PC-3 (cell line): ENCODE data around the gene GOLGB1. TPM values are rescaled to one million over a fixed set of nuclear protein-coding genes. Genes with fewer than 3 reads are reported as not detected.

Experiments
- ATAC-seq: fragments of 200-7000 bp; cut with Tn5 transposase; 2 replicates; pipeline ENCODE4 v1.9.1; 2020; ENCODE audit warnings: mild to moderate bottlenecking, moderate library complexity
- BruUV-seq: library from RNA; stranded (reverse); fragments of 400-500 nt; replicated peaks from 2 replicates; lab custom pipeline; 2021; lab: Mats Ljungman, UMichigan
- CTCF ChIA-PET: fragments of 300-600 bp; sonication (Branson Sonifier 250); formaldehyde crosslinking; loops from one replicate; lab custom pipeline; 2022; ENCODE audit warnings: antibody characterized with exemption; lab: Charles Lee
- POLR2A ChIA-PET: fragments of 300-600 bp; sonication (Branson Sonifier 250); formaldehyde crosslinking; loops from one replicate; lab custom pipeline; 2022; ENCODE audit warnings: antibody characterized with exemption; ENCODE audit not compliant: unreplicated experiment; lab: Charles Lee
- DNase-seq: peaks from one replicate; pipeline ENCODE4 v3.0.0-alpha.2; 2015
- H2AFZ ChIP-seq: fragments of 300-600 bp; sonication (generic); 2 replicates; pipeline ENCODE4 v1.6.0; 2016; ENCODE audit warnings: antibody characterized with exemption, low read length
- H3F3A ChIP-seq: fragments of 300-600 bp; sonication (generic); one replicate; pipeline ENCODE4 v1.6.0; 2017; ENCODE audit warnings: antibody characterized with exemption, low read length, control low read depth, mild to moderate bottlenecking; ENCODE audit not compliant: unreplicated experiment
- H3K27ac ChIP-seq: fragments of 300-600 bp; sonication (generic); 2 replicates; pipeline ENCODE4 v1.5.1; 2016; ENCODE audit warnings: mild to moderate bottlenecking, low read length
- H3K27me3 ChIP-seq: fragments of 300-600 bp; sonication (generic); 2 replicates; pipeline ENCODE4 v1.6.1; 2016; ENCODE audit warnings: low read length, mixed read lengths
- H3K36me3 ChIP-seq: fragments of 300-600 bp; sonication (generic); 2 replicates; pipeline ENCODE4 v1.6.1; 2016; ENCODE audit warnings: low read depth, mixed run types, low read length, mixed read lengths
- H3K4me1 ChIP-seq: fragments of 300-600 bp; sonication (generic); 2 replicates; pipeline ENCODE4 v1.5.1; 2016; ENCODE audit warnings: low read length; ENCODE audit not compliant: insufficient read depth
- H3K4me2 ChIP-seq: fragments of 300-600 bp; sonication (generic); 2 replicates; pipeline ENCODE4 v1.6.0; 2016; ENCODE audit warnings: low read length
- H3K4me3 ChIP-seq: fragments of 300-600 bp; sonication (generic); 2 replicates; pipeline ENCODE4 v1.5.1; 2016; ENCODE audit warnings: mild to moderate bottlenecking, low read length, mixed read lengths
- H3K79me2 ChIP-seq: fragments of 300-600 bp; sonication (generic); 2 replicates; pipeline ENCODE4 v1.6.1; 2017; ENCODE audit warnings: low read length, mixed read lengths
- H3K9ac ChIP-seq: fragments of 300-600 bp; sonication (generic); 2 replicates; pipeline ENCODE4 v1.6.0; 2016; ENCODE audit warnings: mild to moderate bottlenecking, low read length
- H3K9me2 ChIP-seq: fragments of 300-600 bp; sonication (generic); replicated peaks from 2 replicates; pipeline ENCODE4 v1.6.1; 2016; ENCODE audit warnings: mixed run types, low read length, mixed read lengths
- H3K9me3 ChIP-seq: fragments of 300-600 bp; sonication (generic); 2 replicates; pipeline ENCODE4 v1.6.1; 2016; ENCODE audit warnings: low read length, mixed read lengths
- H4K20me1 ChIP-seq: fragments of 300-600 bp; sonication (generic); 2 replicates; pipeline ENCODE4 v1.6.1; 2016; ENCODE audit warnings: low read length, mixed read lengths
- CTCF ChIP-seq: fragments of 300-600 bp; sonication (generic); conservative IDR thresholded peaks from 2 replicates; pipeline ENCODE4 v1.5.1; 2017; ENCODE audit warnings: antibody characterized with exemption, low read depth, mild to moderate bottlenecking, low read length
- EZH2 ChIP-seq: fragments of 300-600 bp; sonication (generic); IDR thresholded peaks from one replicate; pipeline ENCODE4 v1.6.1; 2017; ENCODE audit warnings: antibody characterized with exemption, mild to moderate bottlenecking, low read length; ENCODE audit not compliant: unreplicated experiment
- EZH2phosphoT487 ChIP-seq: fragments of 300-600 bp; sonication (generic); IDR thresholded peaks from 2 replicates; pipeline ENCODE4 v1.6.1; 2018; ENCODE audit warnings: mild to moderate bottlenecking, antibody characterized with exemption, low read length, borderline replicate concordance
- intact Hi-C: fragments of 100-400 bp; cut with micrococcal nuclease; formaldehyde crosslinking; loops from 2 replicates; pipeline ENCODE4 v1.9.0; 2023
- total RNA-seq: library from RNA; depleted of rRNA; stranded (reverse); fragments of >200 nt; gene quantifications from 2 replicates; pipeline ENCODE4 v1.2.3, GENCODE V29; 2014

Gene GOLGB1
- total RNA-seq, 1 experiment from 2014 or later: 31.6 TPM

GRCh38 chr3:121739902-121740301, 9.6 kb downstream of the GOLGB1 start:
- peaks cover 22% of the 10 kb centered on the region for H4K20me1 ChIP-seq
- H3K4me3 ChIP-seq: no peak overlapping the region
- no peaks in the 10 kb centered on the region for H3K9me3 ChIP-seq
- DNase-seq: no peak
- BruUV-seq: no TSS peak
- no peaks in the 10 kb centered on the region for H3F3A ChIP-seq
- TF ChIP-seq EZH2 (no peak), EZH2phosphoT487 (no peak), CTCF (no peak)
- ChIA-PET CTCF (no interaction called here), POLR2A (no interaction called here)
- intact Hi-C loops: loop anchor here (10.0 kb wide), 1 partner anchor 255 kb away; no protein-coding TSS in a partner anchor
- no peaks in the 10 kb centered on the region for H3K27me3 ChIP-seq
- no peak overlapping the region for H2AFZ ChIP-seq
- no peak overlapping the region for H3K9ac ChIP-seq
- no peaks in the 10 kb centered on the region for H3K9me2 ChIP-seq
- H3K27ac ChIP-seq: no peak overlapping the region
- no peak for ATAC-seq
- no peaks in the 10 kb centered on the region for H3K4me1 ChIP-seq
- no peak overlapping the region for H3K4me2 ChIP-seq
- peaks cover 89% of the 10 kb centered on the region for H3K79me2 ChIP-seq
- peaks cover 8% of the 10 kb centered on the region for H3K36me3 ChIP-seq

GRCh38 chr3:121737644-121738043, 11.9 kb downstream of the GOLGB1 start:
- TF ChIP-seq CTCF: no peak
- TF ChIP-seq EZH2: no peak
- no peaks in the 10 kb centered on the region for H3K9me3 ChIP-seq
- peaks cover 6% of the 10 kb centered on the region; the same call in 1 of the 2 replicates for H3K36me3 ChIP-seq
- H3K4me1 ChIP-seq: no peaks in the 10 kb centered on the region
- no peaks in the 10 kb centered on the region for H3K9me2 ChIP-seq
- intact Hi-C loops: no loop called here
- BruUV-seq: no TSS peak
- no peak overlapping the region for H3K4me3 ChIP-seq
- ChIA-PET CTCF (no interaction called here), POLR2A (no interaction called here)
- no peaks in the 10 kb centered on the region for H3F3A ChIP-seq
- ATAC-seq (no peak), DNase-seq (no peak)
- peaks cover 90% of the 10 kb centered on the region for H3K79me2 ChIP-seq
- no peak overlapping the region for H3K4me2 ChIP-seq
- H3K27ac ChIP-seq: no peak overlapping the region
- no peak overlapping the region for H3K9ac ChIP-seq
- no peaks in the 10 kb centered on the region for H3K27me3 ChIP-seq
- no peak overlapping the region for H2AFZ ChIP-seq
- peaks cover 21% of the 10 kb centered on the region; the same call in 1 of the 2 replicates for H4K20me1 ChIP-seq

- no peak overlapping the region for H3K27ac ChIP-seq
- BruUV-seq: no TSS peak
- intact Hi-C loops: no loop called here
- no peaks in the 10 kb centered on the region for H3K9me2 ChIP-seq
- H3K4me1 ChIP-seq: no peaks in the 10 kb centered on the region
- H3K27me3 ChIP-seq: no peaks in the 10 kb centered on the region
- no peak overlapping the region for H3K4me2 ChIP-seq
- CTCF ChIA-PET: no interaction called here
- no peak overlapping the region for H3K9ac ChIP-seq
- H2AFZ ChIP-seq: no peak overlapping the region
- peaks cover 6% of the 10 kb centered on the region; the same call in 1 of the 2 replicates for H3K36me3 ChIP-seq
- no peaks in the 10 kb centered on the region for H3F3A ChIP-seq
- H3K9me3 ChIP-seq: no peaks in the 10 kb centered on the region
- H3K79me2 ChIP-seq: peaks cover 94% of the 10 kb centered on the region
- TF ChIP-seq EZH2 (no peak), CTCF (no peak), EZH2phosphoT487 (no peak)
- 0 out of 2 replicates have a peak, but pooled peaks cover 16% of the 10 kb centered on the region for H4K20me1 ChIP-seq
- POLR2A ChIA-PET: no interaction called here
- DNase-seq (no peak), ATAC-seq (peak; percentile 22; the same call in 1 of the 2 replicates)
- no peak overlapping the region for H3K4me3 ChIP-seq
These were observed 13.4 kb downstream of the GOLGB1 start for GRCh38 chr3:121736112-121736511.
